Measurements from ENCODE around the gene RAB7B. TPM values are rescaled to one million over a fixed set of nuclear protein-coding genes. Genes with fewer than 3 reads are reported as not detected.
A peak's percentile ranks its signal among the peaks of the same experiment; 100 is the strongest.

The RAB7B gene
- total and polyA plus RNA-seq, 2 of the 4 experiments (the other 2 are of a cell fraction), result 9.1 to 14.7 TPM

DNA sequence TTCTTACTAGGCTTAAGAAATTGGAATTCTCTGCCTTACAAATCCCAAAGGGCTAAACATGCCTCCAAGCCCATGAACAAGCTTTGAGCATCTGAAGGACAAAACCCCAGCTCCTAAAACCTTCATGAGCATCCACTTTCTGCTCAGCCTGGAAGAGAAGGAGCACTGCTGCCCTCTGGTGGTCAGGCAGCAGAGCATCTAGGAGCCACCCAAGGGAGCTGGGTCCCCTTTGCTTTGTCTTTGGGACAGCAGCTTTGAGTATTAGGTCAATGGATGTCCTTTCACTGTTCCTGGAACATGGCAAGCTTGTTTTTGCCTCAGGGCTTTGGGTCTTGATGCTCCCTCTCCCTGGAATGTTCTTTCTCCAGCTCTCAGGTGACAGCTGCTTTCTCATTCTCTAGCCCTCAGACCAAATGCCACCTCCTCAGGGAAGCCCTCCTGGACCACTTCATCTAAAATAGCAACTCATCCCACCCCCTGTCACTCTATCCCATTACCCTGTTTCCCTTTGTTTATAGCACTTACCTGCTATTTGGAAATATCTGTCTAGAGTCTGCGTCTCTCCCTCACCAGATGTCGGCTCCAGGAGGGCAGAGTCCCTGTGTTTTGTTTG lies 25.7 kb downstream of the RAB7B start:
- Histone ChIP-seq H3K79me1 (ENCODE audit: low read depth in 1 of 2, low read length in 2 of 2) (no peaks in the 10 kb centered on the region), H3K27ac (ENCODE audit: insufficient read depth, low read length) (no peak overlapping the region), H3K56ac (ENCODE audit: extremely low read depth, insufficient read depth, low read length) (no peak overlapping the region), H3K36me3 (ENCODE audit: control insufficient read depth, insufficient read depth, low read length) (no peaks in the 10 kb centered on the region), H3K27me3 (ENCODE audit: control insufficient read depth, insufficient read depth, low read length) (no peaks in the 10 kb centered on the region), H2BK15ac (ENCODE audit: low read depth, low read length) (no peak overlapping the region), H3K9me1 (ENCODE audit: insufficient read depth, low read length) (peaks cover 26% of the 10 kb centered on the region), H2AK5ac (ENCODE audit: low read depth, low read length) (no peak overlapping the region; the same call in 1 of the 2 replicates), H3K23ac (ENCODE audit: low read depth, low read length) (no peak overlapping the region), H3K18ac (ENCODE audit: low read depth, low read length) (no peak overlapping the region), H2BK5ac (ENCODE audit: low read depth, low read length, poor library complexity, severe bottlenecking) (no peak overlapping the region), H4K5ac (ENCODE audit: low read depth, low read length) (no peak overlapping the region), H2BK20ac (ENCODE audit: low read depth, low read length) (no peak overlapping the region), H3K14ac (replicated peaks; ENCODE audit: low read depth, low read length) (no peak overlapping the region), H2AK9ac (replicated peaks; ENCODE audit: low read depth, low read length, poor library complexity) (no peak overlapping the region), H3K9ac (ENCODE audit: low read depth, low read length) (no peak overlapping the region), H3K4me3 (ENCODE audit: insufficient read depth, low read depth, low read length) (no peak overlapping the region), H2AFZ (replicated peaks; ENCODE audit: low read length, poor library complexity) (no peak overlapping the region), H4K8ac (ENCODE audit: low read depth in 2 of 2, low read length in 2 of 2) (no peak overlapping the region), H3K4ac (ENCODE audit: low read depth, low read length) (no peak overlapping the region), H3K9me3 (ENCODE audit: control insufficient read depth, insufficient read depth, low read length) (no peaks in the 10 kb centered on the region), H4K20me1 (ENCODE audit: insufficient read depth, low read length) (no peaks in the 10 kb centered on the region; the same call in 1 of the 2 replicates), H3K4me1 (ENCODE audit: control insufficient read depth, insufficient read depth, low read length) (no peaks in the 10 kb centered on the region), H2BK120ac (ENCODE audit: low read depth, low read length) (no peak overlapping the region), H4K91ac (ENCODE audit: insufficient read depth, low read depth, low read length) (no peak overlapping the region), H3K4me2 (ENCODE audit: low read depth, low read length) (no peak overlapping the region)
- dilution Hi-C loops (cut with HindIII; ENCODE audit: low sequenced_read_pairs, unreplicated experiment) (no loop called here), intact Hi-C loops (cut with micrococcal nuclease) (loop anchor here (1.0 to 10.0 kb wide), 5 partner anchors 58 to 383 kb away; partner anchors contain the start of gene SLC41A1), in situ Hi-C loops (cut with MboI; ENCODE audit: low sequenced_read_pairs) (no loop called here)
- ChIA-PET POLR2A (ENCODE audit: unreplicated experiment) (interaction anchor here (0.6 kb wide), 1 partner anchor 1405 kb away, joined by 14 read pairs; no protein-coding TSS in a partner anchor), CTCF (interaction anchor here (0.6 to 3.3 kb wide), 42 partner anchors 9 to 386 kb away, joined by 3 to 161 read pairs (median 4); partner anchors contain the start of genes RAB29 and RAB7B)
- DNase-seq (peak; percentile 81), ATAC-seq (ENCODE audit: low read depth) (peak; percentile 90)
- WGBS, 2 experiments (ENCODE audit: extremely low coverage in 2 of 2, insufficient read length in 1 of 2), result no CpG with 5 or more reads among the region's 2 CpGs
- no TSS peak for BruUV-seq (replicated peaks)
- TF ChIP-seq POLR2A (IDR thresholded peaks at IDR 0.05; ENCODE audit: low read depth, low read length) (peak; percentile 56), BHLHE40 (IDR thresholded peaks at IDR 0.05; ENCODE audit: low read depth, low read length) (no peak), RCOR1 (IDR thresholded peaks at IDR 0.05; ENCODE audit: insufficient replicate concordance, low read length) (no peak), RAD21 (IDR thresholded peaks at IDR 0.05; ENCODE audit: low read length) (peak; percentile 99), SMC3 (IDR thresholded peaks at IDR 0.05; ENCODE audit: low read depth, low read length) (peak; percentile 99)
- TF ChIP-seq, protein P1, sequence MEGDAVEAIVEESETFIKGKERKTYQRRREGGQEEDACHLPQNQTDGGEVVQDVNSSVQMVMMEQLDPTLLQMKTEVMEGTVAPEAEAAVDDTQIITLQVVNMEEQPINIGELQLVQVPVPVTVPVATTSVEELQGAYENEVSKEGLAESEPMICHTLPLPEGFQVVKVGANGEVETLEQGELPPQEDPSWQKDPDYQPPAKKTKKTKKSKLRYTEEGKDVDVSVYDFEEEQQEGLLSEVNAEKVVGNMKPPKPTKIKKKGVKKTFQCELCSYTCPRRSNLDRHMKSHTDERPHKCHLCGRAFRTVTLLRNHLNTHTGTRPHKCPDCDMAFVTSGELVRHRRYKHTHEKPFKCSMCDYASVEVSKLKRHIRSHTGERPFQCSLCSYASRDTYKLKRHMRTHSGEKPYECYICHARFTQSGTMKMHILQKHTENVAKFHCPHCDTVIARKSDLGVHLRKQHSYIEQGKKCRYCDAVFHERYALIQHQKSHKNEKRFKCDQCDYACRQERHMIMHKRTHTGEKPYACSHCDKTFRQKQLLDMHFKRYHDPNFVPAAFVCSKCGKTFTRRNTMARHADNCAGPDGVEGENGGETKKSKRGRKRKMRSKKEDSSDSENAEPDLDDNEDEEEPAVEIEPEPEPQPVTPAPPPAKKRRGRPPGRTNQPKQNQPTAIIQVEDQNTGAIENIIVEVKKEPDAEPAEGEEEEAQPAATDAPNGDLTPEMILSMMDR (conservative IDR thresholded peaks at IDR 0.05; ENCODE audit: low read depth, low read length), result peak; percentile 97

Data from IMR-90 (cell line).